HG02970 (cell line): Measurements from ENCODE around the gene VPREB1.
"Not testable (repeated sequence)": the region's sequence is repeated elsewhere in the genome, so short reads cannot be mapped to it uniquely, and the experiment has no call there.

ENCODE experiments used
- ATAC-seq: cut with Tn5 transposase; IDR thresholded peaks from one replicate; pipeline ENCODE4 v1.9.1; 2021; ENCODE audit warnings: mild to moderate bottlenecking, moderate library complexity, moderate number of reproducible peaks; ENCODE audit not compliant: unreplicated experiment, low FRiP score

The VPREB1 gene

GRCh38 chr22:22289666-22290065, 45.1 kb downstream of the VPREB1 start:
- not testable (repeated sequence) for ATAC-seq

- ATAC-seq, result not testable (repeated sequence)
Measured at GRCh38 chr22:22291129-22291806, 46.7 kb downstream of the VPREB1 start.

GRCh38 chr22:22292656-22293055, 48.1 kb downstream of the VPREB1 start:
- ATAC-seq, result not testable (repeated sequence)

- ATAC-seq, result not testable (repeated sequence)
Measured at GRCh38 chr22:22293436-22293835, 48.9 kb downstream of the VPREB1 start.

GRCh38 chr22:22294641-22295040, 50.1 kb downstream of the VPREB1 start:
- not testable (repeated sequence) for ATAC-seq
